HEK293T (cell line): ENCODE results near the gene VPS37C.

Experiments used
- CTCF ChIA-PET: fragments of 350-600 bp; formaldehyde crosslinking; extraction: SDS; loops from one replicate; lab custom pipeline; 2021; ENCODE audit warnings: antibody characterized with exemption, inconsistent platforms; lab: Yijun Ruan, JAX
- POLR2A ChIA-PET: fragments of 350-600 bp; formaldehyde crosslinking; extraction: SDS; loops from one replicate; lab custom pipeline; 2020; ENCODE audit warnings: antibody characterized with exemption, inconsistent platforms; lab: Yijun Ruan, JAX
- DNase-seq: peaks from one replicate; pipeline ENCODE4 v3.0.0; 2012; ENCODE audit warnings: mixed read lengths; ENCODE audit errors: extremely low spot score
- ARNT ChIP-seq: fragments of 450-650 bp; IDR thresholded peaks from 2 replicates; pipeline ENCODE4 v1.6.1; 2017; ENCODE audit warnings: mild to moderate bottlenecking
- BHLHE40 ChIP-seq: fragments of 450-650 bp; IDR thresholded peaks from 2 replicates; pipeline ENCODE4 v1.6.1; 2016; ENCODE audit warnings: mild to moderate bottlenecking, moderate library complexity, borderline replicate concordance
- CTBP1 ChIP-seq: fragments of 450-650 bp; IDR thresholded peaks from 2 replicates; pipeline ENCODE4 v1.6.1; 2016; ENCODE audit warnings: borderline replicate concordance
- ELF4 ChIP-seq: fragments of 450-650 bp; IDR thresholded peaks from 2 replicates; pipeline ENCODE4 v1.6.1; 2017; ENCODE audit warnings: antibody characterized with exemption
- FOXA1 ChIP-seq: fragments of 450-650 bp; IDR thresholded peaks from 2 replicates; pipeline ENCODE4 v1.6.1; 2016; ENCODE audit warnings: mild to moderate bottlenecking
- FOXK2 ChIP-seq: fragments of 450-650 bp; IDR thresholded peaks from 2 replicates; pipeline ENCODE4 v1.6.1; 2016; ENCODE audit warnings: mild to moderate bottlenecking
- FOXM1 ChIP-seq: fragments of 450-650 bp; IDR thresholded peaks from 2 replicates; pipeline ENCODE4 v1.6.1; 2017; ENCODE audit warnings: mild to moderate bottlenecking, borderline replicate concordance
- HDGF ChIP-seq: fragments of 450-650 bp; IDR thresholded peaks from 2 replicates; pipeline ENCODE4 v1.6.1; 2017; ENCODE audit warnings: antibody characterized with exemption, borderline replicate concordance
- L3MBTL2 ChIP-seq: fragments of 450-650 bp; conservative IDR thresholded peaks from 2 replicates; pipeline ENCODE4 v1.6.1; 2016; ENCODE audit warnings: mild to moderate bottlenecking
- LEF1 ChIP-seq: fragments of 450-650 bp; IDR thresholded peaks from 2 replicates; pipeline ENCODE4 v1.6.1; 2017; ENCODE audit warnings: mild to moderate bottlenecking, borderline replicate concordance
- NFRKB ChIP-seq: fragments of 450-650 bp; IDR thresholded peaks from 2 replicates; pipeline ENCODE4 v1.6.1; 2016; ENCODE audit warnings: mild to moderate bottlenecking, moderate library complexity
- SP1 ChIP-seq: fragments of 450-650 bp; IDR thresholded peaks from 2 replicates; pipeline ENCODE4 v1.6.1; 2017
- SUZ12 ChIP-seq: fragments of 450-650 bp; IDR thresholded peaks from 2 replicates; pipeline ENCODE4 v1.6.1; 2016; ENCODE audit warnings: mild to moderate bottlenecking
- TARDBP ChIP-seq: fragments of 450-650 bp; IDR thresholded peaks from 2 replicates; pipeline ENCODE4 v1.6.1; 2016
- ZNF384 ChIP-seq: fragments of 450-650 bp; IDR thresholded peaks from 2 replicates; pipeline ENCODE4 v1.6.1; 2016
- TF ChIP-seq, protein P1 (sequence below): fragments of 450-650 bp; IDR thresholded peaks from 2 replicates; pipeline ENCODE4 v1.6.1; 2016

Gene VPS37C

DNA sequence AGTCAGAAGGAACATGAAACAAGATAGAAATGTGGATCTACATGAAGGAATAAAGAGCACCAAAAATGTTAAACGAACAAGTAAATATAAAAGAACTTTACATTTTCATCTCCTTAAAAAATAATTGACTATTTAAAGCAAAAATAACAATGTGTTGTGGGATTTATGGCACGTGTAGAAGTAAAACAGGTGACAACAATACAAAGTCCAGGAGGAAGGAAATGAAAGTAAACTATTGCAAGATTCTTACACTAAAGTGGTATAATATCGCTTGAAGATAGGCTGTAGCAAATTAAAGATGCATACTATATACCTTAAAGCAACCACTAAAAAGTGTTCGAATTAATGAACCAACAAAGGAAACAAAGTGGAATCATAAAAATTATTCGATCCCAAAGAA, 5.5 kb downstream of the VPS37C start:
- no peak for DNase-seq
- ChIA-PET CTCF (no interaction called here), POLR2A (no interaction called here)
- TF ChIP-seq, protein P1, sequence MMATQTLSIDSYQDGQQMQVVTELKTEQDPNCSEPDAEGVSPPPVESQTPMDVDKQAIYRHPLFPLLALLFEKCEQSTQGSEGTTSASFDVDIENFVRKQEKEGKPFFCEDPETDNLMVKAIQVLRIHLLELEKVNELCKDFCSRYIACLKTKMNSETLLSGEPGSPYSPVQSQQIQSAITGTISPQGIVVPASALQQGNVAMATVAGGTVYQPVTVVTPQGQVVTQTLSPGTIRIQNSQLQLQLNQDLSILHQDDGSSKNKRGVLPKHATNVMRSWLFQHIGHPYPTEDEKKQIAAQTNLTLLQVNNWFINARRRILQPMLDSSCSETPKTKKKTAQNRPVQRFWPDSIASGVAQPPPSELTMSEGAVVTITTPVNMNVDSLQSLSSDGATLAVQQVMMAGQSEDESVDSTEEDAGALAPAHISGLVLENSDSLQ = no peak
- TF ChIP-seq FOXA1 = no peak
- TF ChIP-seq ARNT = no peak
- no peak for TF ChIP-seq LEF1
- no peak for TF ChIP-seq NFRKB
- no peak for TF ChIP-seq L3MBTL2
- TF ChIP-seq ELF4 = no peak
- no peak for TF ChIP-seq TARDBP
- TF ChIP-seq SP1 = no peak

DNA sequence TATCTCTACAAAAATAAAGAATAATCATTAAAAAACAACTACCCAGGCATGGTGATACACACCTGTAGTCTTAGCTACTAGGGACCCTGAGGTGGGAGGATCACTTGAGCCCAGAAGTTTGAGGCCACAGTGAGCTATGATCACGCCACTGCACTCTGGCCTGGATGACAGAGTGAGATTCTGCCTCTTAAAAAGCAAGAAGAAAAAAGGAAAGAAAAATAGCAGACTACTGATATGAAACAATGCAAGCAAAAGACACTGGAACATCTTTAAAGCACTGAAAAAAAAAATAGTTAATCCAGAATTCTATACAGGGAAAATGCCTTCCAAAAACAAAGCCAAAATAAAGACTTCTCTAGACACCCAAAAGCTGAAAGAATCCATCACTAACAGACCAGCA, 5.9 kb downstream of the VPS37C start:
- TF ChIP-seq FOXK2 (no peak), LEF1 (no peak), HDGF (no peak), L3MBTL2 (no peak), FOXA1 (no peak), NFRKB (no peak), ARNT (no peak), ELF4 (no peak), TARDBP (no peak), CTBP1 (no peak), BHLHE40 (no peak), ZNF384 (no peak)
- TF ChIP-seq, protein P1 = no peak
- ChIA-PET CTCF (no interaction called here), POLR2A (no interaction called here)
- DNase-seq = no peak

DNA sequence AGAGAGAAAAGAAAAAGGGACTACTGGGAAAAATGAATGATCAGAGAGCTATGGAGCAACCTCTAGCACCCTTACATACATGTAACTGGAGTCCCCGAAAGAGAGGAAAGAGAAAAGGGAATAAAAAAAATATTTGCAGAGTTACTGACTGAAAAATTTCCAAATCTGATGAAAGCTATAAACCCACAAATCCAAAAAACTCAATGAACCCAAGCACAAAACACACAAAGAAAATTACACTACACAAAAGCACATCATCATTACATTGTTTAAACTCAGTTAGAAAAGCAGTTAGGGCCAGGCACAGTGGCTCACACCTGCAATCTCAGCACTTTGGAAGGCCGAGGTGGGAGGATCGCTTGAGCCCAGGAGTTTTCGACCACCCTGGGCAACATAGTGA, 6.7 kb downstream of the VPS37C start:
- ChIA-PET CTCF (no interaction called here), POLR2A (no interaction called here)
- TF ChIP-seq LEF1 = no peak
- TF ChIP-seq HDGF = no peak
- TF ChIP-seq TARDBP = no peak
- TF ChIP-seq FOXK2 = no peak
- DNase-seq = no peak

DNA sequence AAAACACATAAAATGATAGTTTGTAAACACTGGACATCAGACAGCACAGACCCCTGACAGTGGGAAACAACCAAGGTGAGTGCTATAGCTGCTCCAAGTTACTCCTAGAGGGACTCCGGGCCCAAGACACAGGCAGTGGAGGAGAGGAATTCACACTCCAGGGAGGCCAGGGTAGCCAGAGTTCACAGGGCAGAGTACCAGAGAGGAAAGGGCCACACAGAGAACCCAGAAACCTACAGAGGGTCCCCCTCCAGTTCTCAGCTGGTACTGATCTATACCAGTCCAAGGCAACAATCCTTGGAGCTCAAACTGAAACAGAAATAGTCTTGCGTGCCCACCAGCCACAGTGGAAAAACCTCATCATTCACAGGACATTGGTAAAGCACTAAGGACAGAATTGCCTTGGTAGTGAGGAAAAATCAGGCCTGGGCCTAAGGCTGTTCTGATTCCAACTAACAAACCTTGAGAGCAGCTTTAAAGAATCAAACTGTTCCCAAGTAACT, 7.6 kb downstream of the VPS37C start:
- TF ChIP-seq BHLHE40 (no peak), FOXA1 (no peak), TARDBP (no peak), FOXK2 (no peak), CTBP1 (no peak), LEF1 (no peak), L3MBTL2 (no peak), SP1 (no peak), FOXM1 (no peak), HDGF (no peak), ELF4 (no peak), ARNT (no peak), ZNF384 (no peak), SUZ12 (no peak)
- TF ChIP-seq, protein P1 = no peak
- ChIA-PET POLR2A (interaction anchor here (1.9 kb wide), 1 partner anchor 8 kb away, joined by 6 read pairs; the partner anchor contains the start of gene VPS37C), CTCF (no interaction called here)
- DNase-seq = no peak

DNA sequence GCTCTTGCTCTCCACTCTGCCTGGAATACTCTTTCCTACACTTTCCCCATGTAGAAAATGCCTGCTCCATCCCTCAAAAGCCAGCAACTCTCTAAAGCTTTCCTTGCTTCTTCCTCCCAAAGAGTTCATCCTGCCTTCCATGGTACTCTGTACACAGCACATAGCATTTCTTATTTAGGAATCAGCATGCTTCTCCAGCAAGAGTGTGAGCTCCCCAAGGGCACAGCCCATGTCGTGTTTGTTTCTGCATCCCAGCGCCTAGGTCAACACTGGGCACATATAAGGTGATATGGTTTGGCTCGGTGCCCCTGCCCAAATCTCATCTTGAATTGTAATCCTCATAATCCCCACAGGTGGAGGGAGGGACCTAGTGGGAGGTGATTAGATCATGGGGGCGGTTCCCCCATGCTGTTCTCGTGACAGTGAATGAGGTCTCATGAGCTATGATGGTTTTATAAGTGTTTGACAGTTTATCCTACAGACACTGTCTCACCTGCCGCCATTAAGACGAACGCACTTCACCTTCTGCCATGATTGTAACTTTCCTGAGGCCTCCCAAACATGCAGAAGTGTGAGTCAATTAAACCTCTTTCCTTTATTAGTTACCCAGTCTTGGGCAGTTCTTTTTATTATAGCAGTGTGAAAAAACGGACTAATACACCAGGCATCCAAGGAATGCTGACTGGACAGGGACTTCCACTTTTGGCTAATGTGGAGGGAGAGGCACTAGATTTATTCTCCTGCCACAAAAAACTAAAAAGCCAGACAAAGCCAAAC, 8.2 kb downstream of the VPS37C start:
- ChIA-PET CTCF (no interaction called here), POLR2A (interaction anchor here (1.9 kb wide), 1 partner anchor 9 kb away, joined by 6 read pairs; the partner anchor contains the start of gene VPS37C)
- TF ChIP-seq FOXK2 = no peak
- TF ChIP-seq BHLHE40 = no peak
- TF ChIP-seq SUZ12 = no peak
- no peak for TF ChIP-seq TARDBP
- TF ChIP-seq SP1 = no peak
- no peak for TF ChIP-seq L3MBTL2
- no peak for TF ChIP-seq FOXM1
- TF ChIP-seq ARNT = no peak
- no peak for TF ChIP-seq ZNF384
- TF ChIP-seq FOXA1 = no peak
- TF ChIP-seq CTBP1 = no peak
- TF ChIP-seq, protein P1 = no peak
- TF ChIP-seq NFRKB = no peak
- no peak for TF ChIP-seq HDGF
- TF ChIP-seq LEF1 = no peak
- no peak for TF ChIP-seq ELF4
- DNase-seq = no peak
